SK-N-SH treated with all-trans-retinoic acid at 6 μM for 48 hours (cell line): ENCODE results near the gene ZNF511.

Source experiments
- ATAC-seq: fragments of 200-7000 bp; cut with Tn5 transposase; 3 replicates; pipeline ENCODE4 v1.9.1; 2020; ENCODE audit warnings: mild to moderate bottlenecking, moderate library complexity
- ARNTL ChIP-seq: fragments of 450-650 bp; formaldehyde crosslinking; IDR thresholded peaks from 2 replicates; pipeline ENCODE4 v1.5.0; 2020; ENCODE audit warnings: low read depth, mild to moderate bottlenecking, moderate library complexity, borderline replicate concordance
- CREB5 ChIP-seq: fragments of 250-450 bp; sonication (Bioruptor Pico); IDR thresholded peaks from 2 replicates; pipeline ENCODE4 v1.5.1; 2020; ENCODE audit warnings: low read depth, mild to moderate bottlenecking, moderate library complexity
- CSRNP3 ChIP-seq: fragments of 250-450 bp; sonication (Bioruptor Pico); IDR thresholded peaks from 2 replicates; pipeline ENCODE4 v1.5.1; 2021; ENCODE audit warnings: mild to moderate bottlenecking, moderate library complexity
- GLIS3 ChIP-seq: fragments of 250-450 bp; sonication (Bioruptor Pico); IDR thresholded peaks from 2 replicates; pipeline ENCODE4 v1.5.0; 2020; ENCODE audit warnings: mild to moderate bottlenecking, moderate library complexity
- ISL1 ChIP-seq: fragments of 250-450 bp; sonication (Bioruptor Pico); IDR thresholded peaks from 2 replicates; pipeline ENCODE4 v2.1.2; 2022; ENCODE audit warnings: mild to moderate bottlenecking, moderate library complexity
- POU6F1 ChIP-seq: fragments of 250-450 bp; sonication (Bioruptor Pico); IDR thresholded peaks from 2 replicates; pipeline ENCODE4 v1.8.0; 2021; ENCODE audit warnings: low read depth, mild to moderate bottlenecking, moderate library complexity, borderline replicate concordance
- RARB ChIP-seq: fragments of 250-450 bp; sonication (Bioruptor Pico); IDR thresholded peaks from 2 replicates; pipeline ENCODE4 v1.8.0; 2021; ENCODE audit warnings: mild to moderate bottlenecking, moderate library complexity
- SNAI2 ChIP-seq: fragments of 250-450 bp; sonication (Bioruptor Pico); IDR thresholded peaks from 2 replicates; pipeline ENCODE4 v1.5.0; 2020; ENCODE audit warnings: mild to moderate bottlenecking, moderate library complexity
- TCF4 ChIP-seq: fragments of 250-450 bp; sonication (Bioruptor Pico); IDR thresholded peaks from 2 replicates; pipeline ENCODE4 v1.8.0; 2021; ENCODE audit warnings: mild to moderate bottlenecking, moderate library complexity, borderline replicate concordance
- TOX ChIP-seq: fragments of 250-450 bp; sonication (Bioruptor Pico); IDR thresholded peaks from 2 replicates; pipeline ENCODE4 v1.8.0; 2021; ENCODE audit warnings: mild to moderate bottlenecking, moderate library complexity, borderline replicate concordance
- TSHZ2 ChIP-seq: fragments of 250-450 bp; sonication (Bioruptor Pico); IDR thresholded peaks from 2 replicates; pipeline ENCODE4 v1.5.0; 2020; ENCODE audit warnings: mild to moderate bottlenecking, moderate library complexity
- ZFP3 ChIP-seq: fragments of 250-450 bp; sonication (Bioruptor Pico); IDR thresholded peaks from 2 replicates; pipeline ENCODE4 v1.5.0; 2020; ENCODE audit warnings: mild to moderate bottlenecking, moderate library complexity
- ZNF565 ChIP-seq: fragments of 450-650 bp; formaldehyde crosslinking; conservative IDR thresholded peaks from 2 replicates; pipeline ENCODE4 v1.5.0; 2020; ENCODE audit warnings: low read depth, mild to moderate bottlenecking, moderate library complexity
- ZNF70 ChIP-seq: fragments of 450-650 bp; formaldehyde crosslinking; IDR thresholded peaks from 2 replicates; pipeline ENCODE4 v1.5.0; 2020; ENCODE audit warnings: mild to moderate bottlenecking, moderate library complexity
- ZNF8 ChIP-seq: fragments of 450-650 bp; formaldehyde crosslinking; IDR thresholded peaks from 2 replicates; pipeline ENCODE4 v1.5.0; 2020; ENCODE audit warnings: mild to moderate bottlenecking, moderate library complexity

Gene ZNF511

GRCh38 chr10:133308421-133309099 is at the start of gene ZNF511, which contains the start of gene TUBGCP2:
Gene ZNF511 (plus strand): TSS chr10:133308914. CDS start chr10:133308944, 30 bp downstream.
Gene TUBGCP2 (minus strand): TSS chr10:133308872. CDS start chr10:133302941, 5,931 bp downstream.
- peak; percentile 19; the same call in 1 of the 2 replicates for TF ChIP-seq SNAI2 (CRISPR knock-in tag)
- no peak for TF ChIP-seq ZNF8 (CRISPR knock-in tag)
- TF ChIP-seq ZNF70, result no peak
- no peak for TF ChIP-seq CSRNP3 (CRISPR knock-in tag)
- TF ChIP-seq ZNF565 (CRISPR knock-in tag), result no peak
- no peak for TF ChIP-seq CREB5
- TF ChIP-seq POU6F1 (CRISPR knock-in tag), result no peak
- ATAC-seq, result peak; percentile 78

GRCh38 chr10:133259602-133259989 is 49.1 kb upstream of the ZNF511 start:
- no peak for TF ChIP-seq RARB (CRISPR knock-in tag)
- no peak for TF ChIP-seq TOX
- TF ChIP-seq ARNTL (CRISPR knock-in tag), result no peak
- TF ChIP-seq TSHZ2 (CRISPR knock-in tag), result no peak
- peak; percentile 3 for ATAC-seq

- ATAC-seq, result peak; percentile 35
- TF ChIP-seq ZNF8 (CRISPR knock-in tag) (no peak), POU6F1 (CRISPR knock-in tag) (no peak), TSHZ2 (CRISPR knock-in tag) (no peak), ARNTL (CRISPR knock-in tag) (no peak), CSRNP3 (CRISPR knock-in tag) (no peak), ISL1 (CRISPR knock-in tag) (no peak), ZFP3 (CRISPR knock-in tag) (no peak), GLIS3 (CRISPR knock-in tag) (no peak), ZNF70 (no peak), TOX (no peak), TCF4 (no peak), SNAI2 (CRISPR knock-in tag) (no peak), ZNF565 (CRISPR knock-in tag) (no peak), RARB (CRISPR knock-in tag) (no peak)
These were observed 47.6 kb upstream of the ZNF511 start for GRCh38 chr10:133260895-133261725.
